ENCODE data around the gene KRT71.

KRT71 gene

DNA sequence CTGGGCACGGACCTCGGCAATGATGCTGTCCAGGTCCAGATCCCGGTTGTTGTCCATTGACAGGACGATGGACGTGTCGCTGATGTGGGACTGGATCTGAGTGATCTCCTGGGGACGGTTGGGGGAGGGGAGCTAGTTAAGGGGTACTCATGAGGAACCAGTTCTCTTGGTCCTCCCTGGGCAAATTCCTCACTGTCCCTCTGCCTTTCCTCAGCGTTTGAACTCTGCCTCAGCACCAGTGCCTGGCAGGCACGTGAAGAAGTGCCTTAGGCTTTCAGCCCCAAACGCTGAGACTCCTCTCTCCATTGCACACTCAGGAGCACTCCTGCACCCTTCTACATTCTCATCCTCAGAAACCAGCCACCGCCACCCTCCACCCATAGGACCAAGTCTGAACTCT lies 38.6 kb upstream of the KRT71 start:
- TF ChIP-seq, protein P1, sequence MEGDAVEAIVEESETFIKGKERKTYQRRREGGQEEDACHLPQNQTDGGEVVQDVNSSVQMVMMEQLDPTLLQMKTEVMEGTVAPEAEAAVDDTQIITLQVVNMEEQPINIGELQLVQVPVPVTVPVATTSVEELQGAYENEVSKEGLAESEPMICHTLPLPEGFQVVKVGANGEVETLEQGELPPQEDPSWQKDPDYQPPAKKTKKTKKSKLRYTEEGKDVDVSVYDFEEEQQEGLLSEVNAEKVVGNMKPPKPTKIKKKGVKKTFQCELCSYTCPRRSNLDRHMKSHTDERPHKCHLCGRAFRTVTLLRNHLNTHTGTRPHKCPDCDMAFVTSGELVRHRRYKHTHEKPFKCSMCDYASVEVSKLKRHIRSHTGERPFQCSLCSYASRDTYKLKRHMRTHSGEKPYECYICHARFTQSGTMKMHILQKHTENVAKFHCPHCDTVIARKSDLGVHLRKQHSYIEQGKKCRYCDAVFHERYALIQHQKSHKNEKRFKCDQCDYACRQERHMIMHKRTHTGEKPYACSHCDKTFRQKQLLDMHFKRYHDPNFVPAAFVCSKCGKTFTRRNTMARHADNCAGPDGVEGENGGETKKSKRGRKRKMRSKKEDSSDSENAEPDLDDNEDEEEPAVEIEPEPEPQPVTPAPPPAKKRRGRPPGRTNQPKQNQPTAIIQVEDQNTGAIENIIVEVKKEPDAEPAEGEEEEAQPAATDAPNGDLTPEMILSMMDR (IDR thresholded peaks at IDR 0.05; ENCODE audit: low read length, missing control alignments) = no peak
- no peak overlapping the region for H3K4me3 ChIP-seq (replicated peaks; ENCODE audit: low read depth, low read length)
- no peak for DNase-seq (ENCODE audit: low read depth)

DNA sequence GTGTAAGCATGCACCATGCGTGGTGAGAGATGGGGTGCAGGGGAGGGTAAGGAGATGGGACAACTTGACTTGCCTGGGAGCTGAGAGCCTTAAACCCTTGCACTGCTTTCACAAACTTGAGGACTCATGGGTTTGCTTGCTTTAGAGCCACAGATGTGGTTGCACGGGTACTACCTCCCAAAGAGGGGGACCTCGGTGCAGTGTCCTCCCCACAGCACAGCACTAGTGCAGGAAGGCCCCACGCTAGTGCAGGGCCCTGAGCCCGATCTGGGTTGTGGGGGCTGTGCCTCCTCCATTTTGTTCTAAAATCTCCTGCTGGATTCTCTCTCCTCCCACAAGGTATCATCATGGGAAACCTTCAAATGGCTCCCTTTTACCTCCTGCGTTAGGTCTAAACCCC lies 37.1 kb upstream of the KRT71 start:
- no peak for DNase-seq (ENCODE audit: low read depth)
- H3K4me3 ChIP-seq (replicated peaks; ENCODE audit: low read depth, low read length) = no peak overlapping the region
- TF ChIP-seq, protein P1 (IDR thresholded peaks at IDR 0.05; ENCODE audit: low read length, missing control alignments) = no peak

DNA sequence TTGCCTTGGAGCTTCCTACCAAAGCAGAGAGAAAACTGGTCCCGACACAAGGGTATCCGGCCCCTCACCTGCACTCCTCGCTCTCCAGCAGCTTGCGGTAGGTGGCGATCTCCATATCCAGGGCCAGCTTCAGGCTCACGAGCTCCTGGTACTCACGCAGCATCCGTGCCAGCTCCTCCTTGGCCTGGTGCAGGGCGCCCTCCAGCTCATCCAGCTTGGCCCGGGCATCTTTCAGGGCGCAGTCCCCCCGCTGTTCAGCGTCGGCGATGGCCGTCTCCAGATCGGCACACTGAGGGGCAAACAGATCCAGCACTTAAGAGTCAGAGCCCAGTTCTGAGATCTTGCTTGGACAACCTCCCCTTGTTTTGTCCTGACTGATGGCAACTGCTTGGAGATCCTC lies 34.6 kb upstream of the KRT71 start:
- DNase-seq (ENCODE audit: low read depth) = no peak
- TF ChIP-seq, protein P1 (IDR thresholded peaks at IDR 0.05; ENCODE audit: low read length, missing control alignments) = no peak
- no peak overlapping the region for H3K4me3 ChIP-seq (replicated peaks; ENCODE audit: low read depth, low read length)

DNA sequence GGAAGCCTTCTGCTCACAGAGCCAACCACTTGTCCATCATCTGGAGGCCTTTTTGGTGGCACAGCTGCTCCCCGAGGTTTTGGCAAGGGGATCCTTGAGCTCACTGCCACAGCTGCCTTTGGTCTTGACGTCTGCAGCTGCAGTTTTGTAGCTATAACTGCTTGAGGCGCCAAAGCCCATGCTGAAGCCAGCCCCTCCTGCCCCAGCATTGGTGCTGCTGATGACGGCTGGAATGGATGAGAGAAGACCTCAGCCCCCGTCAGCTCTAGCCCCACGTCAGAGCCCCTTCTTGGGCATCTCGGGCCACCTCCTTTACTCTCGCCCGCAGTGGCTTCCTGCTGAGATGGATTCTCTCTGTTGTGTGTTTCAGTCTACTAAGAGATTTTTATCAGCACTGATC lies 33.0 kb upstream of the KRT71 start:
- no peak overlapping the region for H3K4me3 ChIP-seq (replicated peaks; ENCODE audit: low read depth, low read length)
- TF ChIP-seq, protein P1 (IDR thresholded peaks at IDR 0.05; ENCODE audit: low read length, missing control alignments) = no peak
- DNase-seq (ENCODE audit: low read depth) = no peak

DNA sequence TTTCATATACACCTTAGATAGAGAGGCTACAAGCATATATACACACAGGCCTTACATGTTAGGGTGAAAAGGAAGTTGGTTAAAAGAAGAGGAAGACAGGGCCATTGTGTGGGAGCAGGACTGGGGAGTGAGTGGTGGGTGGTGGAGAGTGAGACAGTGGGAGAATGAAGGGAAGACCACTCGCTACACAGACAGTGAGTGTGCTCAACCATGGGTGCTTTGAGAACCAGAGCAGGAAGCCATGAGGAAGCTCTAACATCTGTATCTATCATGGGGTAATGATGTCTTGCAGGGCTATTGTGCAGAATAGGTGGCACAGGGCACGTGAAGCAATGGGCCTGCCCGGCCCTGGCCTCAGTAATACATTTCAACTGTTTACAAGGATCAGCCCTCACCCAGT lies 32.1 kb upstream of the KRT71 start:
- no peak for DNase-seq (ENCODE audit: low read depth)
- TF ChIP-seq, protein P1 (IDR thresholded peaks at IDR 0.05; ENCODE audit: low read length, missing control alignments) = no peak
- no peak overlapping the region for H3K4me3 ChIP-seq (replicated peaks; ENCODE audit: low read depth, low read length)

DNA sequence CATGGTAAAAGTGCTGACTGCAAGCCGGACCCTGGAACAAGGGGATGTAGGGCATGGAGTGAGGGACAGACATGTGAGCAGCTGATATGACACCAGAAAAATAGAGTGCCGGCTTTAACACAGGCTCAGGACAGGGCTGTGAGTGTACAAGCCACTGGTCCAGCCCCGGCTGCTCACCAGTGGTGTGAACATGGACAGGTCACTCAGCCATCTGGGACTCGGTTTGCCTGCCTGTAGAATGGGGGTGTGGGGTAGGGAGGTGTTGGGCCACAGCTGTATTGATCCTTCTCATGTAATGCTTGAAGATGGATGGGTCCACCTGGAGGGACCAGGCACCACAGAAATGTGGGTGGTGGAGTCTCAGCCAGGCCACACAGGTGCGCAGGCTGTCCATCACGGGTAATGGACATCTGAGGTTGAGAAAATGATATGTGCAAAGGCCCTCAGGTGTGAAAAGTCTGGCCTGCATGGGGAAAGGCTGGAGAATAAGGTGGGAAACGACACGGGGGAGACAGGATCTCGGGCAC lies 31.3 kb upstream of the KRT71 start:
- no peak for DNase-seq (ENCODE audit: low read depth)
- H3K4me3 ChIP-seq (replicated peaks; ENCODE audit: low read depth, low read length) = no peak overlapping the region
- TF ChIP-seq, protein P1 (IDR thresholded peaks at IDR 0.05; ENCODE audit: low read length, missing control alignments) = no peak

DNA sequence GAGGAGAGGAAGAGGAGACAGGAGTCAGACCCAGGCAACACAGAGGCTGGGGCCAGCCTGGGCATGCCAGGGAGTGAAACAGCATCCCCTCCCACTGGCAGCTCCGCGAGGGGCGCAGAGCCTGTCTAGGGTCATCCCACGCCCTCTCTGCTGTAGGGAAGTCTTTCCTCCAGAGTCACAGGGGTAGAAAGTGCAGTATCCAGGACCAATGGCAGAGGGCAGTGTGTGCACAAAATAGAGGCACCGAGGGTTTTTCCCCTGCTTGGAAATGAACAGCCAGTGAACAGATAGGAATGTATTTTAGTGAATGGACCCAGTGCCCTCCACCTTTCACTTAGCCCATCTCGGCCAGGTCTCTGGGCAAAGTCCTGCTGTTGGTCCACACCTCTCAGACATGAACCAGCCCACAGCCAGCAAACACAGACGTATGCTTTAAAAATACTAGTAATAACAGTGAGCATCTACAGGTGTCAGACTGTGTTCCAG lies 30.1 kb upstream of the KRT71 start:
- no peak overlapping the region for H3K4me3 ChIP-seq (replicated peaks; ENCODE audit: low read depth, low read length)
- DNase-seq (ENCODE audit: low read depth) = peak; percentile 72
- TF ChIP-seq, protein P1 (IDR thresholded peaks at IDR 0.05; ENCODE audit: low read length, missing control alignments) = peak; percentile 86
